ENCODE measurements around the gene CORO2A.

The CORO2A gene

GRCh38 chr9:98074115-98074990 lies 118.1 kb downstream of the CORO2A start:
- Histone ChIP-seq H3K4me1 (ENCODE audit: control insufficient read depth, insufficient read depth, low read length) (peaks cover 16% of the 10 kb centered on the region), H3K36me3 (ENCODE audit: control insufficient read depth, insufficient read depth, low read length) (no peaks in the 10 kb centered on the region), H3K27me3 (ENCODE audit: control insufficient read depth, insufficient read depth, low read length) (no peaks in the 10 kb centered on the region), H3K4me3 (ENCODE audit: low read depth, low read length) (no peak overlapping the region), H3K9me3 (ENCODE audit: control insufficient read depth, insufficient read depth, low read length) (no peaks in the 10 kb centered on the region), H3K9ac (ENCODE audit: low read depth, low read length) (no peak overlapping the region)

DNA sequence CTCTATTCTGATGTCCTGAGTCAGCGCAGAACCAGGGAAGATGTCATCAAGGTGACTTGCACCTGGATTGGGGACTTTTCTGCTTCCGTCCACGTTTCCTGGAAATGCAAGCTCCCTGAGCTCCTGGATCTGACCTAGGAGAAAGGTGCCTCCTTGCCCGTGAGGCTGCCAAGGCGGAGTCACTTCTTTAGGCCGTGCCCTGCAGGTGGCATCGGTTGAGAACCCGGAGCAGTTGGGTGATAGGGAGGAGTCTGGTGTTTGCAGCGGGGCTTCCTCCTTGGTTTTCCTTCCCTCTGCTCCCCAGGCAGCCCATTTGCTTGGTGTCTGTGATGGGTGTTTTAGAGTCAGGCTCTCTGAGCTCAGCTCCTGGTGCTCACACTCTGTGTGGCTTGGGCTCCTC lies 120.7 kb downstream of the CORO2A start:
- peaks cover 14% of the 10 kb centered on the region for H3K4me1 ChIP-seq (ENCODE audit: control insufficient read depth, insufficient read depth, low read length)
- no peaks in the 10 kb centered on the region for H3K36me3 ChIP-seq (ENCODE audit: control insufficient read depth, insufficient read depth, low read length)
- no peaks in the 10 kb centered on the region for H3K27me3 ChIP-seq (ENCODE audit: control insufficient read depth, insufficient read depth, low read length)
- H3K9me3 ChIP-seq (ENCODE audit: control insufficient read depth, insufficient read depth, low read length), result no peaks in the 10 kb centered on the region
- no peak overlapping the region for H3K9ac ChIP-seq (ENCODE audit: low read depth, low read length)
- no peak overlapping the region for H3K4me3 ChIP-seq (ENCODE audit: low read depth, low read length)
